ENCODE results near the gene ALDOB. TPM values are rescaled to one million over a fixed set of nuclear protein-coding genes. Genes with fewer than 3 reads are reported as not detected.
A peak's percentile ranks its signal among the peaks of the same experiment; 100 is the strongest.

The ALDOB gene
- total RNA-seq, 1 donor from 2014 or later: 0.13 TPM

DNA sequence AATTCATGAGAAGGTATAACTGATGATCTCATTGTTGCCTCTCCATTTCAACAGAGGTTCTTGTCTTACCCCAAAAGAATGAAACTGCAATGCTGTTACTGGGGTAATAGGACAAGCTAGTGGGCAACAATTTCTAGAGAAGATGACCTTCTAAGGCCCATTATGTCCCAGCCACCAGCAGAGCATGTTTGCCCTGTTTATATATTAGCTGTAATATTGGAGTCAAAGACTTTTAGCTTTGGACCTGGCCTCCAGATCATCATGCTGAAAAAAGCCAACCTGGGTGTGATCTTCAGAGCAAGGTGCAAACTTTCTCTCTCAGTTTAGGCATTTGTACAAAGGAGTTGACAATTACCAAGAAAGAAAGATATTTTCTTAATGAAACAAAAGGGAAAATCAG, 3.4 kb downstream of the ALDOB start:
- intact Hi-C loops (cut with DNase I): no loop called here
- no peak for DNase-seq (ENCODE audit: low spot score)

DNA sequence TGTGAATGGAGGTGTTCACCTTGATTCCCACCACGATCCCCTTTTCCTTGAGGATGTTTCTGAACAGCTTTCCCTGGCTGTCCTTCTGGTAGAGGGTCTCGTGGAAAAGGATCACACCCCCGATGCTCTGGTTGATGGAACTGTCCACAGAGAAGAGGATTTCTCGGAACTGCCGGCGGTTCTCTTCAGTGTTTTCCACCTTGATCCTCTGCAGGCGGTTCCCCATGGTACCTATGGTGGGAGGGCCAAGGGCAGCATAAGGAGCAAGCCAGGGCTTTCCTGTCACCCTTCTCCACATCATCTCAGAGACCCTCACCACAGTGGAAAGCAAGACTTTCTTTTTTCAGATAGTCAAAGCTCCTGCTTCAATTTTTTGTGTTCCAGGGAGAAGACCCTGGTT, 5.8 kb downstream of the ALDOB start:
- intact Hi-C loops (cut with DNase I): no loop called here

DNA sequence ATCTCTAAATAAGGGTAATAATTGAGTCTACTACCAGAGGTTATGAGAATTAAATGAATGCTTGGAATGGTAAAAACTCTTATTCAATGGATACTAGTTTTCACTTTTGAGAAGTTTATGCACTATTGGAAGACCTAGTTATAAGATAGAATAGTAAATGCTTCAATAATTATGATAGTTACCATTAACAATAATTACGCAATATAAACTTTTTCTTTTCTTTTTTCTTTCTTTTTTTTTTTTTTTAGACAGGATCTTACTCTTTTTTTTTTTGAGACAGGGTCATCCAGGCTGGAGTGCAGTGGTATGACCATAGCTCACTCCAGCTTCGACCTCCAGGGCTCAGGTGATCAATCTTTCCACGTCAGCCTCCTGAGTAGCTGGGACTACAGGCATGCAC, 6.7 kb downstream of the ALDOB start:
- intact Hi-C loops (cut with DNase I): no loop called here
- no peak for DNase-seq (ENCODE audit: low spot score)

More for the DNA sequence above, 5.8 kb downstream of the ALDOB start:
- no peak for DNase-seq (ENCODE audit: low spot score)

DNA sequence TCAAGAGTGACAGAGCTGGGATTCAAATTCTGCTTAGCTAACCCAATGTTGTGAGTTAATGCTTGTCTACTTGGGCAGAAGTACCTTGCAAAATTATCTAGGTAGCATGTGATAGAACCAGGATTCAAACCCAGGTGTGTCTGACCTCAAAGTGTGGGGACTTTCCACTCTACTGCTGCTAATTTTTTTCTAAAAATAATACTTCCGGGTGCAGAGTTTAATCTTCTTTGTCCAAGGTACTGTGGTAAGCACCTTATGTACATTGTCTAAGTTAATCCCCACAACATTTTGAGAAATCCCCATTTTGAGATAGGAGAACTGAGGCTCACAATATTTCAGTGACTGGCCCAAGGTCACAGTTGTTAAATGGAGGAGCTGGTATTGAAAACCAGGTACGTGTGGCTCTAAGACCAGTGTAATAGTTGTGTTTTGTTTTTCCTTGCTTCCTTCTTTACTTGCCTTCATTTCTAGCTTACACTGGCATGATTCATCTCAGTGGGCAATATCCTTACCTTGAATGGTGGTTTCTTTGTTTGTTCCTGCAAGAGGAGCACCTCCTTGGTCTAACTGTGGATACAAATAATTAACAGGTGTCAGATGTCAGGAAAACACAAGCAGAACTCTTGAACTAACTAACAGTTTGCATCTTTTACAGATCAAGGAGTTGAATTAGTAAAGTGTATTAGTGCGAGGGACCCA, 7.5 kb downstream of the ALDOB start:
- no peak for DNase-seq (ENCODE audit: low spot score)
- intact Hi-C loops (cut with DNase I): no loop called here

DNA sequence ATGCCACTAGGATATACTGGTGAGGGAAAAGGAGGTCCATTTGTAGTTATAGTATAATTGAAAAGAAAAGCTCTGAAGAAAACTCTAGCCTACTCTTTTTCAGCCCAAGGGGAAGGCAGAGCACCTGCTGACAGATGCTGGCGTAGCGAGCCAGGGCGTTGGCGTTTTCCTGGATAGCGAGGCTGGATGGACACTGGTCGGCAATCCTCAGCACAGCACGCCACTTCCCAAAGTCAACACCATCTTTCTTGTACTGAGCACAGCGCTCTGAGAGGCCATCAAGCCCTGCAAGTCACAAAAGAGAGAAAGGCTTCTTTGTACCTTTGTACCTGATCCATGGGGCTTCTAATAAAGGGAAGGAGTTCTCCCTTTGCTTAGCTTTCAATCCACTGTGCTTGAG, 8.2 kb downstream of the ALDOB start:
- intact Hi-C loops (cut with DNase I): no loop called here
- no peak for DNase-seq (ENCODE audit: low spot score)

DNA sequence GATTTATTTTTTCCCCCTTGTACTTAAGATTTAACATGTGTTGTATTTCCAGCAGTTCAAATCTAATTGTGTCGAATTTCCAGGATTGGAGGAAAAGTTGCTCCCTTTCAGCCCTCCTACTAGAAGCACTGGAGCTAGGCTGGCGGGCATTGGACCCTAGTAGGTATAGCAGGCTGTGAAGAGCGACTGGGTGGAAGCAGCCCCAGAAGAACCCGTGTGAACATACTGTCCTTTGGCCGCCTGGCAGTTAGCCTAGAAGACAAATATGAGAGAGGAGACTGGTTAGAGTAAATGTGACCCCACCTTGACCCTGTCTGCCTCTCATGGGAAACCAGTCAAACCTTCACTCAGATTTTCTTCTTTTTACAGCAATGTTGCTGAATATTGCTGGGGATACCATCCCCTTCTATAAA, 13.9 kb downstream of the ALDOB start:
- DNase-seq (ENCODE audit: low spot score): no peak
- intact Hi-C loops (cut with DNase I): no loop called here

DNA sequence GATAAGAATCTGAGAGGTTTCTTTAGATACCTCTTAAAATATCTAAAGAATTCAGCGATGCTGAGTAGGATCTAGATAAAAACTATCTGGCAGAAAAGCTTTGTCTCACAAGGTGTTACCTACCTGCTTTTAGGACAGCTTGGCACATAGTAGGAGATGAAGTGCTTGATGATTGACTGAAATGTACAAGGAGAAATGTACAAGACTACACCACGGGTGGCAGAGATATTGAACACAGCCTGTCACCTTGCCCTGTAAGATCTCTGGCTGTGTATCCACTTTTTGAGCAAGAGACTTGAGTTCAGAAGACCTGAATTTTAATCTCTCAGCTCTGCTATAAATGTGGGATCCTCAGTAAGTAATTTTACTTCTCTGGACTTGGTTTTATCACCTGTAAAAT, 15.7 kb downstream of the ALDOB start:
- no peak for DNase-seq (ENCODE audit: low spot score)
- intact Hi-C loops (cut with DNase I): no loop called here

DNA sequence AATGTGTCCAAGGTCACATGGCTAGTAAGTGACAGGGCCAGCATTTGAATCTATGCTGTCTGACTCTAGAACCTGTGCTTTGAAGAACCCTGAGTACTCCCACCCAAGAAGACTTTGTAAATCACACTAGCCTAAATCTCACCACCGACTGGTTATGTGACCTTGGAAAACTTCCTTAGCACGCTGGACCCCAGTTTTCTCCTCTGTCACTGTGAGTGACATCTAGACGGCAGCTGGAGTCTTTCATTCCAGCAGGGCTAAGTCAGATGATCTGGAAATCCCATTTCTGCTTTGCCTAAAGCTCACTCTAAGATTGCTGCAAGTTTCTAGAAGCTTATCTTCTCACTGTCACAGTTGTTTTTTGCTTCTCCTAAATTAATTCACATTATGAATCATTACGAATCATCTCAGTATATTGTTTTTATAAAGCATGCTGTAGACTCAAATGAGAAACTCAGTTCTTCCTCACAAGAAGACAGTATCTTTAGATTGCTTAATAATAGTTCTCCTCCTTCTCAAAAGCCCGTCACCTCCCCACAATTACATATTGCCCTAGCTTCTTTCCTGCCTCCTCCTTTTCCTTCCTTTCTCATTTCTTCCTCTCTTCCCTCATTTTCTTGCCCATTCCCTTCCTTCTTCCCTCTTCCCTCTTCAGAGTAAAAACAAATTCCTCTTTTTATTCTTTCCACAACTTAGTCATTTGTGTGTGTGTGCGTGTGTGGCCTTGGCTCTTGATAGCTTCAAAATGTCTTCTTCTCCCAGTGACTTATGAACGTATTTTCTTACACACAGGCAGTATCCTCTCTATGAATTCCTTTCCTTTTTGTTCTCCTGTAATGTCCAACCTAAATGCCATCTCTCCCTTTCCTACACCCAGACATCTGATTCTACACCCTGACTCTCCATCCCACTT, 16.8 kb downstream of the ALDOB start:
- no peak for DNase-seq (ENCODE audit: low spot score)
- intact Hi-C loops (cut with DNase I): no loop called here

DNA sequence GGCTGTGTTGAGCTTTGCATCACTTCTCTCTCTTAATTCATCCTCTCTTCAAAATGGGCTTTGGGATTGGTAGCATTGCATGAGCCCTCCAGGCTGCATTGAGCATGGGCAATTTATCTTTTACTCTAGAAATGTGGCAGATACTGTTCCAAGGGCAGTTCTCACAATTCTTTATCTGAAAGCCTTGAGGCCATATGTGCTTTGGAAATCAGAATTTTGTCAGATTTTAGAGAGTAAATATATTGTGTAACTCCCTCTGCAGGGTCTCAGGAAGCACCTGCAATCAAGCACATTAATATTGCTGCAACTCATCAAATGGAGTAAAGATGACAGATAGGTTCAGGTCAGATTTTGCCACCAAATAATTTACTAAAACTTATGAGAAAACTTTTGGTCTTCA, 17.6 kb downstream of the ALDOB start:
- intact Hi-C loops (cut with DNase I): no loop called here
- no peak for DNase-seq (ENCODE audit: low spot score)

DNA sequence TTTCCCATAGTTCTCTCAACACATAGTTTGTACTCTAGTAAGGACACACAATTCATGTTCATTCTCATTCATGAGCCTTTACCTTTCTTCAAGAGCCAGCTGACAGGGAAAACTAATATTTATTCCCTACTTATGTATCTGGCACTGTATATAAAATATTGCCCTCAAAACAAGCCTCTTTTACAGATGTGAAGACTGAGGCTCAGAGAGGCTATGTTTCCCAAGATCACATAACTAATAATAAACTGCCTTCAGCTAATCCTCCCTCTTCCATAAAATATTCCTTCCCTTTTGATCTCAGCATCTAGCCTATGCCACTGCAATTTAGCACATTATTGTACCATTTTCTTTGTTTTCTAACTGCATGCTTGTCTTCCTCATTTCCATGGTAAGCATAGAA, 18.2 kb downstream of the ALDOB start:
- DNase-seq (ENCODE audit: low spot score): no peak
- intact Hi-C loops (cut with DNase I): no loop called here

DNA sequence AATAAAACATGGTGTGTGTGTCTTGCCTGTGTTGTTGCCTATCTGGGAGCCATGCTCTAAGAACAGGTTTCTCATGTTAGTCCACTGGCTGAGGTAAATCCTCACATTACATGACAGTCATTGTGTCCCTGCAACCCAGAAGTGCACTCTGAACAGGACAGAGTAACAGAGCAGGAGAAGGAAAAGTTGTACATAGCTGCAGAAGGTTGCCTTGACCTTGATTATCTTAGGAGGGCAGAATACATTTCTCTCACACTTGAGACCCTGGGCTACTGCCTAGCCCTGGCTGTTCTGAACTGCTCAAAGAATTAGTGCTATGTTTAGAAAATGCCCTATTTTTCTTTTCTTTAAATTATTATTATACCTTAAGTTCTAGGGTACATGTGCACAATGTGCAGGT, 20.0 kb downstream of the ALDOB start:
- intact Hi-C loops (cut with DNase I): no loop called here
- no peak for DNase-seq (ENCODE audit: low spot score)

DNA sequence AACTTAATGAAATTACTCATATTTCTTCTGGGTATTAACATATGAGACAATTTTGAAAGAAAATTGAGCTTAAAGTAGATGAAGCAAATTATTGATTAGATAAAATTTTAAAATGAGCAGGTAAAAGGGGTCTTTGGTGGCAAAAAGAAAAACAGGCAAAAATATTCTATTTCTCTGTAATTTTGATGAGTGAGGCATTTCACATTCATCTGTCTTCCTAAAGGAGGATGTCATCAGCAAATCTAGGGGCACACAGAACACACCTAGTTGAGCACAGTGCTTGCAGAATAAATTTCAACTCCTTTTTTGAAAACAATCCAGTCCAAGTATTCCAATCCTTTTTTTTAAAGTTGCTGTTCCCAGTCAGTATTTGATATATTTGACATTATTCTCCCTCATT, 20.7 kb downstream of the ALDOB start:
- intact Hi-C loops (cut with DNase I): no loop called here
- no peak for DNase-seq (ENCODE audit: low spot score)

DNA sequence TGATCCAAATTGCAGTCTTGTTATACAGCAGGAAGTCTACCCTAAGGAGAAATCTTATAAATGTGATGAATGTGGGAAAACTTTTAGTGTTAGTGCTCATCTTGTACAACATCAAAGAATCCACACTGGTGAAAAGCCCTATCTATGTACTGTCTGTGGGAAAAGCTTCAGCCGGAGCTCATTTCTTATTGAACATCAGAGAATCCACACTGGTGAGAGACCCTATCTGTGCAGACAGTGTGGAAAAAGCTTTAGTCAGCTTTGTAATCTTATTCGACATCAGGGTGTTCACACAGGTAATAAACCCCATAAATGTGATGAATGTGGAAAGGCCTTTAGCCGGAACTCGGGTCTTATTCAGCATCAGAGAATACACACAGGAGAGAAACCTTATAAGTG, 26.5 kb downstream of the ALDOB start:
- no peak for DNase-seq (ENCODE audit: low spot score)
- intact Hi-C loops (cut with DNase I): no loop called here

DNA sequence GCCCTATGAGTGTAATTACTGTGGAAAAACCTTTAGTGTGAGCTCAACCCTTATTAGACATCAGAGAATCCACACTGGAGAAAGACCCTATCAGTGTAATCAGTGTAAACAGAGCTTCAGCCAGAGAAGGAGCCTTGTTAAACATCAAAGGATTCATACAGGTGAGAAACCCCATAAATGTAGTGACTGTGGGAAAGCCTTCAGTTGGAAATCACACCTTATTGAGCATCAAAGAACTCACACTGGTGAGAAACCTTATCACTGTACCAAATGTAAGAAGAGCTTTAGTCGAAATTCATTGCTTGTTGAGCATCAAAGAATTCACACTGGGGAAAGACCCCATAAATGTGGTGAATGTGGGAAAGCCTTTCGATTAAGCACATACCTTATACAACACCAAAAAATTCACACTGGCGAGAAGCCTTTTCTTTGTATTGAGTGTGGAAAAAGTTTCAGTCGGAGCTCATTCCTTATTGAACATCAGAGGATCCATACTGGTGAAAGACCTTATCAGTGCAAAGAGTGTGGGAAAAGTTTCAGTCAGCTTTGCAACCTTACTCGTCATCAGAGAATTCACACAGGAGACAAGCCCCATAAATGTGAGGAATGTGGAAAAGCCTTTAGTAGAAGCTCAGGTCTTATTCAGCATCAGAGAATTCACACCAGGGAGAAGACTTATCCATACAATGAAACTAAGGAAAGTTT, 27.0 kb downstream of the ALDOB start:
- intact Hi-C loops (cut with DNase I): no loop called here
- DNase-seq (ENCODE audit: low spot score): no peak

DNA sequence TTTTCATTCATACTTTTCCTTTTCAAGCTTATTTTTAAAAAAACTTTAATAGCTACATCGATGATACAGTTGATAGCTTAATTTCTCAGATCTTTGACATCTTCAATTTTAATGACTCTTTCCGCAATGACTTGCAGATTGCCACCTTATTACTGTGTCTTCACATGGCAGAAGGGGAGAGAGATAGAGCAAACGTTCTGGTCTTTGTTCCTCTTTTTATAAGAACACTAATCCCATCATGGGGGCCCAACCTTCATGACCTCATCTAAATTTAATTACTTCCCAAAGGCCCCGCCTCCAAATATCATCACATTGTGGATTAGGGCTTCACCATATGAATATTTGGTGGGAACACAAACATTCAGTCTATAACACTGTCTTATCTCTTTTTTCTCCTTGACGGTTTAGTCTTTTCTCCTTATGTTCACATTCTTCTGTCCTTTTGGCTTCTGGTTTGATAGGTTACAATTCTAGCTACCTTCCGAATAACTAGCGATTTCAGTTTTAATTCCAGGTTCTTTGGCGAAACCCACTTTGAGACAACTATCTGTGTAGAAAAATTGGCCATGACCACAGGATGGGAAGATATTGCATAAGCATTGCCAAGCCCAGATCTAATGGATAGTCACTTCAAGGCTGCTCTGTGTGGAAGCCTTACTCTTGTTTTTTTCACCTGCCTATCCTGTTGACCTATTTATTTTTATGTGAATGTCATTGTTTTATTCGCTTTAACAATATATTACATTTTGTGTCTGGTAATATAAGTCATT, 31.9 kb downstream of the ALDOB start:
- intact Hi-C loops (cut with DNase I): no loop called here
- no peak for DNase-seq (ENCODE audit: low spot score)

DNA sequence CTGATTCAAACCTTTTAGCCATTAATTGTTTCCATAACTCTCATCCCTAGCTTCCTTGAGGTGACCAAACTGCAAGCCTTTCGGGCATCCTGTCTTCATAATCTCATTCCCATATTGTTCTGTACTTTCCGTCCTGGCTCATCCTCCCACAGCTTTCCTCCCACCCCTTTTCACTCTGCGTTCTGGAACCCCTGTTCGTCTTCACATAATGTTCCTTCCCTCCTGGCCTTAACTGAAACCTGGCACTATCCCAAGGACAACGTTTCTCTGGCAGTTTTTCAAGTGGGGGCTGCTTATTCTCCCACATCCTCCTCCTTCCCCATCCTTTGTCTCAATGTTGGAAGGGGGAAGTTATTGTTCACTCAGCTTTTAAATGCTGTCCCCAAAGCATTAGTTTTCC, 35.5 kb downstream of the ALDOB start:
- DNase-seq (ENCODE audit: low spot score): no peak
- intact Hi-C loops (cut with DNase I): no loop called here

DNA sequence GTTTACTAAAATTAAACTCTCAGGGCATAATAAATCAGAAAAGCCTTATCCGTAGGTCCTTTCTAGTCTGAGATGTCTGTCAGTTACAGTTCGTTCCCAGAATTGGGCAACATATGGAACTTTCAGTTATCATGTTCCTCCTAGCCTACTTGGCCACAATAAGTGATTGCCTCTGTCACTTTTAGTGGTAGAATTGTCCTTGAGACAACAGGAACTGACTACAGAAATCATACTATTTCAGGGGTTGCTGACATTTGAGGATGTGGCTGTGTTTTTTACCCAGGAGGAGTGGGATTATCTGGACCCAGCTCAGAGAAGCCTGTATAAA, 36.0 kb downstream of the ALDOB start:
- intact Hi-C loops (cut with DNase I): loop anchor here (5.0 kb wide), 1 partner anchor 133 kb away; the partner anchor contains the start of gene RNF20
- no peak for DNase-seq (ENCODE audit: low spot score)

DNA sequence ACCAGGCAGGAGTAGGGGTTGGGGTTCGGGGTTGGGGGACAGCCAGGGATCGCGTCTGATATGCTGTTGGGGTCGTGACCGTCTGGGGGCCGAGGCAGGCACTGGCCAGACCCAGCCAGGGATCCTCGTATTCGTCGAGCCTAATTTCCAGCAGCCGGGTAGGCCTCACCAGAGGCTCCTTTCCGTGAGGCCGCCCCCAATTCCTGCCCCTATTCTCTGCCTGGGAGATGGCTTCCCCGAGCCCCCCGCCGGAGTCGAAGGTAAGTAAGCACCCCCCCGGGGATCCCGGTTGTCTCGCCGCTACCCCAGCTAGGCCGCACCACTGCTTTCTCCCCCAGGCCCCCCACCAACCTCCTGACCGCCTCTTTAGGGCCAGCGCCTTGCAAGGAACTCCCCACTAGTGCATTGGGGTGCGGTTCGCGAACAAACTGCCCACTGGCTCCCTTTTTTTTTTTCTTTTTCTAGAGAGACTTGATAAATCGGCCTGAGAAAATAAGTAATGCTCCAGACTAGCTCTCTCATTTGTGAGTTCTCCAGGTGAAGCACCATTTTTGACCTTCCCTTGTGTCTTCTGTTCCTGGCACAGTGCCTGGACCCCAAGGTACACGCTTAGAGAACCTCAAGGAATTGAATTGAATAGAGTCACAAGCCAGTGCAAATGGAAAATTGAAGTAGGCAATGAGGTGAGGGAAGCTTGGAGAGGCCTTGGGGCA, 36.5 kb downstream of the ALDOB start:
- intact Hi-C loops (cut with DNase I): loop anchor here (5.0 kb wide), 1 partner anchor 133 kb away; the partner anchor contains the start of gene RNF20
- DNase-seq (ENCODE audit: low spot score): peak; percentile 76
